Transverse colon (tissue), 4 donors: ENCODE measurements around the gene ANKS1B. TPM values are rescaled to one million over a fixed set of nuclear protein-coding genes. Genes with fewer than 3 reads are reported as not detected.

Experiments
- DNase-seq: peaks from one replicate; pipeline ENCODE4 v3.0.0-alpha.2; 2019
- H3K27ac ChIP-seq, 4 donors: fragments of 200-600 bp; sonication (generic); 2 replicates each; pipeline ENCODE4 v1.5.1; 2016 to 2018; ENCODE audit warnings: inconsistent platforms in 4 of 4
- H3K27me3 ChIP-seq: fragments of 200-600 bp; sonication (generic); 2 replicates; pipeline ENCODE4 v1.5.1; 2017; ENCODE audit warnings: inconsistent platforms
- H3K36me3 ChIP-seq, 4 donors: fragments of 200-600 bp; sonication (generic); 2 replicates each; pipeline ENCODE4 v1.5.1; 2017 to 2019; ENCODE audit warnings: inconsistent platforms in 4 of 4
- H3K4me1 ChIP-seq, 4 donors: fragments of 200-600 bp; sonication (generic); 2 replicates each; pipeline ENCODE4 v1.5.1; 2017 to 2020; ENCODE audit warnings: inconsistent platforms in 4 of 4
- H3K4me3 ChIP-seq, 4 donors: fragments of 200-600 bp; sonication (generic); 1 replicate in 1 of 4; 2 replicates in 3 of 4; pipeline versions ENCODE4 v1.5.1 to v1.6.1; 2017 to 2019; ENCODE audit warnings: inconsistent platforms in 4 of 4
- H3K9me3 ChIP-seq, 2 donors: fragments of 200-600 bp; sonication (generic); 2 replicates each; pipeline ENCODE4 v1.5.1; 2017 to 2019; ENCODE audit warnings: inconsistent platforms in 2 of 2
- EP300 ChIP-seq: sonication (generic); formaldehyde crosslinking; IDR thresholded peaks from one replicate; pipeline ENCODE4 v1.6.1; 2017; ENCODE audit warnings: antibody characterized with exemption, low read depth
- POLR2A ChIP-seq: fragments of 450-650 bp; IDR thresholded peaks from one replicate; pipeline ENCODE4 v1.6.1; 2016; ENCODE audit warnings: antibody characterized with exemption, mild to moderate bottlenecking, moderate library complexity
- POLR2AphosphoS5 ChIP-seq, 3 donors: sonication (generic); formaldehyde crosslinking; IDR thresholded peaks; one replicate each; pipeline ENCODE4 v1.6.1; 2016; ENCODE audit warnings: antibody characterized with exemption in 3 of 3
- WGBS, 2 donors: methylation state at CpG; one replicate each; pipeline ENCODE4 v1.1.5; 2018; ENCODE audit warnings: low coverage in 1 of 2; 5-methylcytosine and 5-hydroxymethylcytosine counted together
- in situ Hi-C, 4 donors: fragments of 200-750 bp; cut with MboI; loops; one replicate each; pipeline versions ENCODE4 v1.15.0 to v1.15.1; 2017; ENCODE audit warnings: low sequenced_read_pairs in 3 of 4, low pct_ligation_motif_present in 1 of 4, low pct_unique_long_range_greater_than_20kb in 1 of 4
- intact Hi-C: fragments of 100-400 bp; cut with DNase I; formaldehyde crosslinking; loops from one replicate; pipeline ENCODE4 v1.15.1; 2023; ENCODE audit warnings: low total_unique reads
- total RNA-seq, 4 donors: library from RNA; depleted of rRNA; stranded (reverse); fragments of >200 nt; gene quantifications; one replicate each; pipeline ENCODE4 v1.1.0, GENCODE V29; 2016
- TF ChIP-seq, protein P1 (sequence below), 5 experiments: fragments of 200-600 bp in 3 of 5; fragments of 450-650 bp in 2 of 5; sonication (generic) in 3 of 5; IDR thresholded peaks; 1 replicate in 2 of 5; 2 replicates in 3 of 5; pipeline ENCODE4 v1.5.1; 2016 to 2017; ENCODE audit warnings: antibody characterized with exemption in 5 of 5, inconsistent platforms in 3 of 5, mild to moderate bottlenecking in 2 of 5, moderate library complexity in 1 of 5

ANKS1B gene
- total RNA-seq, 4 donors from 2014 or later: 1.4 to 6.4 (median 3.5) TPM; not detected in 1

DNA sequence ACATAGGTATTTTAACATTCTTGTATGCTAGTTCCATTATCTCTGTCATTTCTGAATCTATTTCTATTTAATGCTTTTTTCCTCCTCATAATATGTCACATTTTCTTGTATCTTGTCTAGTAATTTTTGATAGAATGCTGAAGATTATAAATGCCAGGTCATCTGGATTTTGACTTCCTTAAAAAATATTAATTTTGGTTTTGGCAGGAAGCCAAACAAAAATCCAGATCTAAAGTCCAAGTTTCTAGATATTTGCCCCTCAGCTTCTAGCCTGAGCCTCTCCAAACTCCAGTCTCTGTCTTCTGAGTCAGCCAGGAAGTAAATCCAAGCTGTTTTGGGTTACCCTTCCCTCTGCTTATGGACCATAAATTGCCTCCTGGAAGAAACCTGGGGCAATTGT is 1004.2 kb downstream of the ANKS1B start:
- Histone ChIP-seq H3K9me3 (peaks cover 0 to 9% of the 10 kb centered on the region in 2 donors), H3K4me3 (no peak overlapping the region), H3K36me3 (no peaks in the 10 kb centered on the region), H3K27ac (no peak overlapping the region), H3K4me1 (no peaks in the 10 kb centered on the region), H3K27me3 (no peaks in the 10 kb centered on the region)
- in situ Hi-C loops: loop anchor here in 1 of 4 donors (25.0 kb wide), 1 partner anchor 418 kb away; no protein-coding TSS in a partner anchor
- no peak for DNase-seq
- intact Hi-C loops: no loop called here
- no peak for TF ChIP-seq POLR2A
- TF ChIP-seq, protein P1, sequence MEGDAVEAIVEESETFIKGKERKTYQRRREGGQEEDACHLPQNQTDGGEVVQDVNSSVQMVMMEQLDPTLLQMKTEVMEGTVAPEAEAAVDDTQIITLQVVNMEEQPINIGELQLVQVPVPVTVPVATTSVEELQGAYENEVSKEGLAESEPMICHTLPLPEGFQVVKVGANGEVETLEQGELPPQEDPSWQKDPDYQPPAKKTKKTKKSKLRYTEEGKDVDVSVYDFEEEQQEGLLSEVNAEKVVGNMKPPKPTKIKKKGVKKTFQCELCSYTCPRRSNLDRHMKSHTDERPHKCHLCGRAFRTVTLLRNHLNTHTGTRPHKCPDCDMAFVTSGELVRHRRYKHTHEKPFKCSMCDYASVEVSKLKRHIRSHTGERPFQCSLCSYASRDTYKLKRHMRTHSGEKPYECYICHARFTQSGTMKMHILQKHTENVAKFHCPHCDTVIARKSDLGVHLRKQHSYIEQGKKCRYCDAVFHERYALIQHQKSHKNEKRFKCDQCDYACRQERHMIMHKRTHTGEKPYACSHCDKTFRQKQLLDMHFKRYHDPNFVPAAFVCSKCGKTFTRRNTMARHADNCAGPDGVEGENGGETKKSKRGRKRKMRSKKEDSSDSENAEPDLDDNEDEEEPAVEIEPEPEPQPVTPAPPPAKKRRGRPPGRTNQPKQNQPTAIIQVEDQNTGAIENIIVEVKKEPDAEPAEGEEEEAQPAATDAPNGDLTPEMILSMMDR (IDR thresholded peaks at IDR 0.05): no peak
- TF ChIP-seq EP300: no peak
- no peak for TF ChIP-seq POLR2AphosphoS5 (IDR thresholded peaks at IDR 0.05)

DNA sequence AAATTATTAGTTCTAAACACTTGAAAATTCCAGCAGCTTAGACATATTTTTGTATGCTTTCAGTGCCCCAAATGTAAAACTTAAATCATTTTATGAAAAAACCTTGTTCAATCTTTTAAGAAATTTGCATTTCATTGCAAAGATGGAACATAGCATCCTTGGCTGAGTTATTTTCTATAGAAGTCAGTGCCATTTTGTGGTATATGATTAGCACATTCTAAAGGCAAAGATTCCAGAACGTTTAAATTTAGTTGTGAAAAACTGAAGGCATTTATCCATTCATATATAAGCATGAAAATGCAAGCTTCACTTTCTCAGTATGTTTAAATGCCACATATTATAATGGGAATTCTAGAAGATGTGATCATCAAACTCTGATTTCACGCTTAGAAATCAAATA is 1007.5 kb downstream of the ANKS1B start:
- intact Hi-C loops: no loop called here
- H3K4me3 ChIP-seq: no peak overlapping the region
- no peaks in the 10 kb centered on the region for H3K9me3 ChIP-seq
- DNase-seq: no peak
- no peaks in the 10 kb centered on the region for H3K27me3 ChIP-seq
- H3K4me1 ChIP-seq: no peaks in the 10 kb centered on the region
- WGBS, 2 donors: 59 to 67% methylated on average over 2 of the region's 2 CpGs
- in situ Hi-C loops: loop anchor here in 1 of 4 donors (25.0 kb wide), 1 partner anchor 415 kb away; no protein-coding TSS in a partner anchor
- H3K27ac ChIP-seq: no peak overlapping the region
- no peak for TF ChIP-seq EP300
- TF ChIP-seq, protein P1 (IDR thresholded peaks at IDR 0.05): no peak
- TF ChIP-seq POLR2AphosphoS5 (IDR thresholded peaks at IDR 0.05): no peak
- no peak for TF ChIP-seq POLR2A
- H3K36me3 ChIP-seq: no peaks in the 10 kb centered on the region

DNA sequence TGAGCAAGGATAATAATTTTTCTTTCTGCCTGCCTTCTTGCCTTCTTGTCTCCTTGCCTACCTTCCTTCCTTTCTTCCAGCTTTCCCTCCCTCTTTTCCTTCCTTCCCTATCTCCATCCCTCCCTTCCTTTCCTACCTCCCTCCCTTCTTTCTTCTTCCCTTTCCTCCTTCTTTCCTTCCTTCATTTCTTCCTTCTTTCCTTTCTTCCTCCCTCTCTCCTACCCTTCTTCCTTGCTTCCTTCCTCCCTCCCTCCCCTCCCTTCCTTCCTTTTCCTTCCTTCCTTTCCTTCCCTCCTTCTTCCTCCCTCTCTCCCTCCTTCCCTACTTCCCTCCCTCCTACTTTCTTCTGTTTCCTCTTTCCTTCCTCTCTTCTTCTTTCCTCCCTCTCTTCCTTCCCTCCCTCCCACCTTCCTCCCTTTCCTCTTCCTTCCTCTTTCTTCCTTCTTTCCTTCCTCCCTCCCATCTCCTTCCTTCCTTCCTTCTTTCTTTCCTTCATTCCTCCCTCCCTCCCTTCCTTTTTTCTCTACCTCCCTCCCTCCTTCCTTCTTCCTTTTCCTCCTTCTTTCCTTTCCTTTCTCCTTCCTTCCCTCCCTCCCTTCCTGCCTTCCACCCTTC is 1009.9 kb downstream of the ANKS1B start:
- DNase-seq: no peak
- TF ChIP-seq POLR2AphosphoS5 (IDR thresholded peaks at IDR 0.05) (no peak), POLR2A (no peak), EP300 (no peak)
- TF ChIP-seq, protein P1 (IDR thresholded peaks at IDR 0.05): no peak
- Histone ChIP-seq H3K4me3 (no peak overlapping the region), H3K27ac (no peak overlapping the region), H3K27me3 (no peaks in the 10 kb centered on the region), H3K4me1 (no peaks in the 10 kb centered on the region), H3K9me3 (no peaks in the 10 kb centered on the region), H3K36me3 (no peaks in the 10 kb centered on the region)
- in situ Hi-C loops (loop anchor here in 1 of 4 donors (25.0 kb wide), 1 partner anchor 413 kb away; no protein-coding TSS in a partner anchor), intact Hi-C loops (no loop called here)

DNA sequence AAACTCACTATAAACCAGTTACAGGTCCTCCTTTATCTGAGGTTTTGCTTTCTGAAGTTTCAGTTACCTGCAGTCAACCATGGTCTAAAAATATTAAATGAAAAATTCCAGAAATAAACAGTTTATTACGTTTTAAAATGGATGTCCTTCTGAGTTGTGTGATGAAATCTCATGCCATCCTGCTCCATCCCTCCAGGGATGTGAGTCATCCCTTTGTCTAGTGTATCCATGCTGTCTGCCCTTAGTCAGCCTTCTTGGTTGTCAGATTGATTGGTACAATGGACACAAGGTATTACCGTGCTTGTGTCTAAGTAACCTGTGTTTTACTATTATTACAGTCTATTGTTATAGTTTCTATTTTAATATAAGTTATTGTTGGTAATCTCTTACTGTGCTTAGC is 1011.3 kb downstream of the ANKS1B start:
- intact Hi-C loops: no loop called here
- H3K4me1 ChIP-seq: no peaks in the 10 kb centered on the region
- H3K27me3 ChIP-seq: no peaks in the 10 kb centered on the region
- no peak for DNase-seq
- 58 to 66% methylated on average over 2 of the region's 2 CpGs for WGBS, 2 donors
- no peaks in the 10 kb centered on the region for H3K36me3 ChIP-seq
- H3K27ac ChIP-seq: no peak overlapping the region
- TF ChIP-seq EP300 (no peak), POLR2AphosphoS5 (IDR thresholded peaks at IDR 0.05) (no peak), POLR2A (no peak)
- TF ChIP-seq, protein P1 (IDR thresholded peaks at IDR 0.05): no peak
- no peaks in the 10 kb centered on the region for H3K9me3 ChIP-seq
- in situ Hi-C loops: no loop called here
- H3K4me3 ChIP-seq: no peak overlapping the region
